NCI-H146 treated with DMSO at 0.1 percent for 48 hours (cell line): Measurements from ENCODE around the gene IRF6.

Experiments used
- DNase-seq: peaks from one replicate; lab custom pipeline; 2025; ENCODE audit not compliant: unreplicated experiment; lab: John Stamatoyannopoulos, UW

The IRF6 gene

DNA sequence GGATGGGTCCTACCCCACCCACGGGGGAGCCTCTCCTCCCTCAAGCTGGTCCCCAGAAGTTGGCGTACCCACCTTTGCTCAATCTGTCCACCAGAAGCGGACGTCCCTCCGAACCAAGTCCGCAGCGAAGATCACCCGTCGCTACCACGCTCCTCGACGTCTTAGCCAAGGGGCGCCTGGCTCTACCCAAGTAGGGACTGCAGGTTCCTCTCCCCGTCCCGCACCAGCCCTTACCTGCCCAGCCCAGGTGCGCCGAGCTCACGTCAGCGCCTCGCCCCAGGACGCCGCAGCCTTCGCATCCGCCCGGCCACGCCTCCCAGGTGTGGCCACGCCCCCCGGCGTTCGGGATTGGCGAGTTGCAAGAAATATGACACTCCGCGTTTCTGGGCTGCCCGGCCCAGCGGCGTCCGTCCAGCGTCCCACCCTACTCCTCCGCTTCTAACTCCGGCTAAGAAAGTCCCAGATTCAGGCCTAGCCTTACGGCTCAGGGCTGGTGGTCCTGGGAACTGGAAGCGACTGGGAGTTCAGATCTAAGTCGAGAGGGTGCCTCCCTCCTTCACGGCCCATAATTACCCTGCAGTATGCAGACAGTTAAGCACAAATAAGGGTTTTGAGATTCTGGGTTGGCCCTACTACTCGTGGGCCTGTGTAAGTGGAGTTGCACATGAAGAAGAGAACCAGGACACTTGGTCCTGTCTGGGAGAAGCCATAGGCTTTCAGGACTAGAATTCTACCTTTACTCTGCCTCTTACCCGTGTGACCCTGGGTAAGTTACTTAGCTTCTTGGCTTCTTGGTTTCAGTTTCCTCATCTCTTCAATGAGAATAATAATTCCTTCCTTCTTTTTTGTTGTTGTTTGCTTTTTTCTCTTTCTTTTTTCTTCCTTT lies at the start of gene IRF6:
Gene IRF6 (minus strand): TSS at position 268 of the 886 bp plus-strand sequence. CDS start 4,729 bp downstream, outside the sequence.
- DNase-seq, result peak; percentile 85

DNA sequence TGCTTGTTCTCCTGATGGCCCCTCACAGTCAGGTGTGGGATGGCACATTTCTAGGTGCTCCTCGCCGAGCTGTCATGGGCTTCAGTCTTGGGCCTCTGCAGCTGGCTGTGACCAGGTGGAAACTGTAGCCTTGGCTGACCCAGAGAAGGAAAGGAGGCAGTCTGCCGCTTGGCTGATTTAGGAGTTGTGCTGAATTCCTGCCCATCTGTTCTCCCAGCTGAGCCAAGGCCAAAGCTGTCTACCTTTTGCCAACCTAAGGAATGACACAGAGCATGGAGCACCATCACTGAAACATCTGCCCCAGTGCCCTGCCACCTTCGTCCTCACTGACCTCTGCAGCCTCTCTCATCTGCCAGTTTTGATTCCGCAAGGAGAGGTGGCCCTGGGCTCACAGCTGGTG lies 49.7 kb upstream of the IRF6 start:
- no peak for DNase-seq

DNA sequence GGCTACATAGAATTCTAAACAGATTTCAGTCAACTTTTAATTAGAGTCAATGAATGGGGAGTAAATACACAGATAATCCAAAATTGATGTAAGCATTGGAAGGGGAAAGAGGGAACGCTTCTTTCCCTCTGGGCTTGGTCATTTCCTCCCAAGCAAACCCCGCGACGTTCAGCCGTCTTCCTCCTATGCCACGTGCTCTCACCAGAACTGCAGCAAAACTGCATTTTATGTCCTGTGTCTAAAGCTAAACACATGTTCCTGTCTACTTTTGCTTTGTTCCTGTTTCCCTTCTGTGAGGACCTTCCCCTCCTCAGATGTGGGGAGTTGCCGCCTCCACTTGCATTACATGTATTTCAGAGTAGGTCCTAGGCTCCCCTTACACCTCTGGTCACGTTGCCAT lies 49.1 kb upstream of the IRF6 start:
- no peak for DNase-seq

DNA sequence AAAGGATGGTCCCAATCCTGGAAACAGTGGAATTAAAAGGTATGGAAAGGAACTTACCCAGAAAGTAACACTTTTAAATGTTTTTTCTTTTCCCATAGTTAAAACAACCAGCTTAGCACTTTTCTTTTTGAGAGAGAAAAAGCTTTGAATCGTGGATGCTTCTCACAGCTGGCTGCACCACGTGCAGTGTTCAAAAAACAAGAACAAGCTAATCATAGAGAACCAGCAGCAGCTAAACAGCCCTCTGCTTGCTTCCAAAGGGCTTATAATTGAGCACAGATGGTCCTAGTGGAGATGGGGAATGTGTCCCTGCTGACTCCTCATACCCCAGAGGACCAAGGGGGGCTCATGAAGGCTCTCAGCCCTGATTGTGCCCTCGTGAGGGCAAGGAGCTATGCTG lies 48.3 kb upstream of the IRF6 start:
- DNase-seq, result no peak

DNA sequence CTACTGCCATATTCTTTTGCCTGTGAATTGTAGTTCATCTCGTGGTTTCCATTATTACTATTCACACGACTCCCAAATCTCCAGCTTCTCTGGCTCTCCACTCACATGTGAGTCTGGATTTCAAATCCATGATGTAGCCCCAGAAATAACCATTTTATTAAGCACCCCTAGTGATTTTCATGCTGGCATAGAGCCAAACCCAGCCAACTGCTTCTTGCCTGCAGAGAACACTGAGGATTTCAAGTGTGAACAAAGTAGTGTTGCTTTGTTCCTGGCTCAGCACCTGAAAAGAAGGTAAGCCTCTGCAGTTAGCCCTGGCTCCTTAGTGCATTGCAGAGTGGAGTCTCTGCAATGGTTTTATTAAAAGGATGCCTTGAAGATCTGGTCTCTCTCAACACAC lies 47.7 kb upstream of the IRF6 start:
- no peak for DNase-seq

DNA sequence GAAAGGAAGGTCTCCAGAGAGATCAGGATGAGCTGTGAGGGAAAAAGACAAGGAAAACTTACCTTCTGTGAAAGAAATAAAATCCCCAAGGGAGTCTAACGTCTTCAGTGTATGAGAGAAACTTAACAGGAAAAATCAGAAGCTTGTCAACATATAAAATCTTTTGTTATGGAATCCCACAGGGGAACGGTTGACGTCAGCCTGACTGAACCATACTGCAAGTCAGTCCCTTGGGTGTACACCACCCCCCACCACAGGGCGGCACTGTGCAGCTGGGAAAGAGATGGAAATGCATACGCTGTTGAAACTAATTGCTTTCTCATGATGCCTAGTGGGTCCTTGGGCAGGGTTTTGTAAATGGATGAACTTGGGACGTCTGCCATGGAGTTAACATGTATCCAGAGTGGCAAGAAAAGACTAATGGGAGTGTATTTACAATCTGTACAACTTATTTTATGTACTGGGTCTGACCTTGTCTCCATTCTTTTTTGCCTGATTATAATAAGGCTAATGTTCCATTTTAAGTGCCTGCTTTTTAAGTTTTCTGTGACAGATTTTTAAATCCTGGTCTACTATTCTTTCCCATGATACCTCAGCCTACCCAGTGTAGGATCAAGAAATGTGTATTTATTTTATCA lies 44.5 kb upstream of the IRF6 start:
- peak; percentile 32 for DNase-seq

DNA sequence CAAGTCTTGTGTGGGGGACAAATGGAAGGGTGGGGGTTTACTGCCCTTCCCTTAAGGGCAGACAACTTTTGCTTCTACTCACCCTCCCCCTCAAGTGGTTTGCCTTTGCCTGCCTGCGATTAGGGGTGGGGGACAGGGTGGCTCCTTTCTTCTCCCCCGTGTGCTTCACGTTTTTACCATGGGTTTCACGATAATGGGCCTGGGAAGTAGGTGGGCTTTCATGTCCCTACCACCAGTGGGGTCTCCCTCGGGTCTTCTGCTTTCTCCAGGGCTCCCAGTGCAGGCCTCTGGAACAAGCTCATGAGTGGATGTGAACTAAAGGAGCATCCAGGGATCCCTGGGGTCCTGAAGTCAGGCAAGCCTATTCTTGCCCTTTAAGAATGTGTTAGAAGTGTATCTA lies 43.4 kb upstream of the IRF6 start:
- DNase-seq, result no peak

DNA sequence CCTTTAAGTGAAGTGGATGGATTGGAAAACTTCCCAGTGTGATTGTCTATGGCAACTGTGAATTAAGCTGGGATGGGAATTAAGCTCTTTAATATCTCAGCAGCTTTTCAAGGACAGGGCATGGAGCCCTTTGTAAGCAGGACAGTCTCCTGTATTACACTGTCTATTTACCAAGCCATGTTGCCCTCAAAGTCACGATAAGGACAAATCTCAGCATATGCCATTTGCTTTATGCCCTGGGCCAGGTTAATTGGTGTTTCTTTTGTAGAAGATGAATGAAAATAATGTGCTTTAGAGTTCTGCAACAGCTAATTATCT lies 39.4 kb upstream of the IRF6 start:
- peak; percentile 16 for DNase-seq

DNA sequence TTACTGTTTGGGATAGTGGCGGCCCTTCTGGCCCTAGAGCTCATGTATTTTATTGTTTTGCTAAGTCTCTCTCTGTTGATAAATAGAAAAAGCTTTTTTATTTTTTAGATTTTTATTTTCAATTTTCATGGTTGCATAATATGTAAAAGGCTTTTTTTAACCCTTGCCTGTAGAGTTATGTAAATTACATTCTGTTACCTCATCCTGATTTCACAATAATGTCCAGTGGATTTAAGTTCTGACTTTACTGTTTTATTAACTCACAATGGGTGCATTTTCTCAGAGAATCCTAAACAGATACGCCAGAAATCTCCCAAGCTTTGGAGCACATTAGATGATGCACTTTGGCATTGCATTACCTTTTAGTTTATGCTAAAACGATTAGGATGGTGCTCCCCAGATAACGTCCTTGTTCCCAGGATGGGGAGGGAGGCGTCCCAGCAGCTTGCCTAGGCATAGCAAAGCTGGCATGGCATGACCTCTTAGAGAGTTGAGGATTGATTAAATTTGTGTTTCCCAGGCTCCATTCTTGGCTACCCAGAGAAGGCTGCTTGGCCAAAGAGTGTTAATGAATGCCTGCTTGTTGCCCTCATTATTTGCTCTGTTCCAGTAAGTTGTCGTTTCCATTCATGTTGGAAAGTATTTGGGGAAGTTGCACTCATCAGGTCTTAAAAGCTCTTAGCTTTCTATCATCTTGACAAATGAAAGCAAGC lies 38.9 kb upstream of the IRF6 start:
- no peak for DNase-seq

DNA sequence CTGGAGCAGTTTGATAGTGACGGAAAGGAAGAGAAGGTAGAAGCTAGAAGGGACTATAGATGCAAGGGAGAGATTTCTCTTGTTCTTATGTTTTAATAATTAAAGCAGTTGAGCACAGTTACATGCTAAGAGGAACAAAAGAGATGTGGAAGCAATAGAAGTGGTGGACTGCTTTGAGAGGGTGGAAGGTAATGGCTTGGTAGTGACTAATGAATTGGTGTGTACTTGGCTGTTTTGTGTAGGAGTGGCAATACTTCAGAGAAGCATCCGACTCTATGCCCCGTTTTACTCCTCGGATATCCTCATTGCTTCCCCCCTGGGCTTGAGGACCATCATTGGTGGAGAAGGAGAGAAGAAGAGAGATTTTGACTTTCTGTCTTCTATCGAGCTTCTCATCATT lies 34.7 kb upstream of the IRF6 start:
- no peak for DNase-seq

DNA sequence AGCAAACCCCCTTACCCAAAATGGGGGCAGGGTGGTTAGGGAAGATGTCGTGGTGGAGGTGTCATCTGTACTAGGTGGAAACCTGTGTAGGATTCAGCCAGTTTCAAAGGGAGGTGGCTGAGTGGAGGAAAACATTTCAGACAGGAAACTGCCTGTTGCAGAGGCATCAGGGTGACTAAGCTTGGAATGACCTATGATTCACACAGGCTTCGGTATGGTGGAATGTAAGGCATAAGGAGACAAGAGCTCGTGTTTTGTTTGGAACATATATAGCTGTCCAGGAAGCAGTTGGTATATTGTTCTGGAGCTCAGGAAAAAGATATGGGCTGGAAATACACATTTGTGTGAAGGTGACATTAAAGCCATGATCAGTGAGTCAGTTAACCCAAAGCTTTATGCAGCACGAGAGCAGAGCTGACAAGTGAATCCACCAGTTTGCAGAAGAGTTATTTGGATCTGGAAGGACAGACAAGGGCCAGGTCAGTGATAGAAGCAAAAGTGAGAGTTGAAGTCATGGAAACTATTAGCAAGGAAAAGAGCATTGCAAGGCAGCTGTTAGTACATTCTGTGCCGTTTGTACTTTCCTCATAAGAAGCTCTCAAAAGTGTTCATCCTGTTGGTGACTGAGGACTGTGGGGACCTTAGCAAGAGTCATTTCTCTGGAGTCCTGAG lies 34.1 kb upstream of the IRF6 start:
- no peak for DNase-seq

DNA sequence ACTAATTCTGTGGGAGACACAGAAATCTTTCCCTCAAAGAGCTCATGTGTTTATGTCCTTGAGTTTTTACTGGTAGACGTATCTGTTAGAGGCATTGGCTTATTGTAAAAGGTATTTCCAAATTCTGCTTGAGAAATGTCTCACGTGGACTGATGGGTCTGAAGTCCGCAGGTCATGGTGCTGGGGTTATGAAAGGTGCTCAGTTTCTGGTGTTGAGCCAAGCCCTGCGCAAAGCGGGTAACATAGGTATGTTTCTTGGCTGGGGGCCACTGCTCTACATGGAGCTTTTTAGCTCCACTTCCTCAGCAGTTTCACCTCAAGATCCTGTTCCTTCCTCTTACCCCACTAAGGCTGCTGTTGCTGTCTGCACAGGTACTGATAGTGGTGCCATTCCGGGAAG lies 32.6 kb upstream of the IRF6 start:
- DNase-seq, result no peak

DNA sequence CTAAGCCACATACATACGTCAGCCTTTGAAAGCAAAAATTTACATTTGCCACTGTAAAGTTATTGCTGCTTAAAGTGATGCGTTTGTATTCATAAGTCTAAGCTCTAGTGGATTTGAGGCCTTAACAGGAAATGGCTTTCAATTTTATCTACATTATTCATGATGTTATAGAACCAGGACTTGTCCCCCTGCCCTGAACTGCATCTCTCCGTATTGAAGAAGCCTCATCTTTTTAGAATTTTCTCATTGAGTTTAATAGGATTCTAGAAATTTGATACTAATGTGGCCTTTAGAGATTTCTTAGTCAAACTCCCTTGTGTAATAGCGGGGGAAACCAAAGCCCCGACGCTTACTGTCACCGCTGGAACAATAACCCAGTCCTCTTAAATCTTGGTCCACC lies 31.7 kb upstream of the IRF6 start:
- DNase-seq, result no peak

DNA sequence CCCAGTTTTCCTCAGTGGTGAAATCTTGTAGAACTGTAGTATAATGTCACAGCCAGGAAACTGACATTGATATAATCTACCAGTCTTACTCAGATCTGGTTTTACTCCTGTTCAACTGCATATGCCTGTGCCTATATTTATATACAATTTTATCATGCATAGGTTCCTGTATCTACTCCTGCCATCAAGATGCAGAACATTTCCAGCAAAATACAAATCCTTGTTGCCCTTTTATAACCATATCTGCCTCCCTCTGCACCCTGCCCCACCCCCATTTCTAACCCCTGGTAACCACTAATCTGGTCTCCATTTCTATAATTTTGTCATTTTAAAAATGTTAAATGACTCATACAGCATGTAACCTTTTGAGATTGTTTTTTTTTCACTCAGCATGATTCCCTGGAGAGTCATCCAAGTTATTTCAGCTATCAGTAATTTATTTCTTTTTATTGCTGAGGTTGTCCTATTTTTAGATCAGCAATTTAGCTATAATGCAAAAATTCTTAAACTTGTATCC lies 29.9 kb upstream of the IRF6 start:
- DNase-seq, result no peak

DNA sequence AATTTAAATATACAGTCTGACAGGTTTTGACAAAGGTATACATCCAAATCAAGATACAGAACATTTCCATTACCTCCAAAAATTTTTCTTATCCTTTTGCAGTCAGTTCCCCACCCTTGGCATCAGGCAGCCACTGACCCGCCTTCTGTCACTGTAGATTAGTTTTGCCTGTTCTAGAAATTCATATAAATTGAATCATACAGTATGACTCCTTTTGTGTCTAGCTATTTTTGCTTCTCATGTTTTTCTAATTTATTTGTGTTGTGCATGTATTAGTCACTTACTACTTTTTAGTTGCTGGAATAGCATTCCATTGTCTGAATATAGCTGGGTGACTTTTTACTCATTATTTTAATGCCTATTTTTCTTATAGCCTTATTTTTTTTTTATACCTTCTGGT lies 25.7 kb upstream of the IRF6 start:
- no peak for DNase-seq

DNA sequence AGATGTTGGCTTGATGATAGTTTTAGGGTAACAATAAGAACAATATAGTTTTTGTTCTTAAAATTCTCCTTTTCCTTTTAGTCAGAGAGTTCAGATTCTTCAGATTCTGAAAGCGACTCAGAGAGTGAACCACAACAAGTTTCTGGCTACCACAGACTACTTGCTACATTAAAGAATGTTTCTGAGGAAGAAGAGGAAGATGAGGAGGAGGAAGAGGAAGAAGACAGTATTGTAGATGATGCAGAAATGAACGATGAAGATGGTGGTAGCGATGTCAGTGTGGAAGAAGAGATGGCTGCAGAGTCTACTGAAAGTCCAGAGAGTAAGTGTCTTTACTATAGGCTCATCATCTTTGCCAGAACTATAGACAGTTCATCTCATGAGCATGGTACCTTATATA lies 24.8 kb upstream of the IRF6 start:
- DNase-seq, result no peak

DNA sequence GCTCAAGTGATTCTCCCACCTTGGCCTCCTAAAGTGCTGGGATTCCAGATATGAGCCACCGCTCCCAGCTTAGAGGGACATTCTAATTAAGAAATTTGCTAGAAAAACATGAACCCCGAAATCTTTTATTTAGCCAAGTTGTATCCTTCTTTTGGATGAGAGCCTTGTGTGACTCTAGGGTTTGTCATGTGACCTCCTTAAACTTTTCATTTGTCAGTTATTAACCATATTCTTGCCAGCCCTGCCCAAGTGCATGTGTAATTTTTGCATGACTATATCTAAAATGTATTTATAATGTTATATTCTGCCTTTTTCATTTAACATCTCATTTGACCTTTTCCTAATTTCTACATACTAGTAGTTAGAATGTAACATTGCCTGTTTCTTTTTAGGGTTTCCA lies 23.8 kb upstream of the IRF6 start:
- no peak for DNase-seq

DNA sequence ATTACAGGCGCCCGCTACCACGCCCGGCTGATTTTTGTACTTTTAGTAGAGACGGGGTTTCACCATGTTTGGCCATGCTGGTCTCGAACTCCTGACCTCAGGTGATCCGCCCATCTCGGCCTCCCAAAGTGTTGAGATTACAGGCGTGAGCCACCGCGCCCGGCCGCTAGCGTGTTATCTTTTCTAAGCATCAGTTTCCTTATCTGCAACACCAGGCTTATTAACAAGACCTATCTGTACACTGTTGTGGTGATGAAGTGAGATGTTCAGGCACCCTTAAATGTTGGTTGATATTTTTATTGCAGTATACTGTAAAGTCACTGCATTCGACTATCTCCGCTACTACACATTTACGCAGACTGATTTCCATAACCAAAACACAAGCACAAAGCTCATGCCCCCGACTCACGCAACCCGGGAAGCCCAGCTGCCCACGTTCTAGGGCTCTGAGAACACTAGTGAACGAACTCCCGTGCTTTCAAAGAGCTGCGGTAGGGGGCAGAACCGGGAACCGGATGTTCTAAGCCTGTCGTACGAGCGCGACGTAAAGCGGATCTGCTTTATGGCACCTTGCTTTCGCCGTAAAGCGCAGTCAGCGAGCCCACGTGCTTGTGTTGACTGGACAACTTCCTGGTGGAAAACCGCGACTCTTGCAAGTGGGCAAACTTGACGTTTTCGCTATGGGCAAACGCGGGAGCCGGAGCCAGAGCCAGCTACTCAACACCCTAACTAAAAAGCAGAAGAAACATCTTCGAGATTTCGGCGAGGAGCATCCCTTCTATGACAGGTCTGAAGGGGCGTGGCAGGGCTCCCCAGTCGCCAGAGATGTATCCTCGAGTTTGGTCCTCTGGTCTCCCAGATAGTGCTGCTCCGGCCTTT lies 21.7 kb upstream of the IRF6 start, which contains the start of gene UTP25:
Gene UTP25 (plus strand): TSS at position 589 of the 879 bp plus-strand sequence. CDS start 92 bp downstream, at position 681.
- DNase-seq, result peak; percentile 92

DNA sequence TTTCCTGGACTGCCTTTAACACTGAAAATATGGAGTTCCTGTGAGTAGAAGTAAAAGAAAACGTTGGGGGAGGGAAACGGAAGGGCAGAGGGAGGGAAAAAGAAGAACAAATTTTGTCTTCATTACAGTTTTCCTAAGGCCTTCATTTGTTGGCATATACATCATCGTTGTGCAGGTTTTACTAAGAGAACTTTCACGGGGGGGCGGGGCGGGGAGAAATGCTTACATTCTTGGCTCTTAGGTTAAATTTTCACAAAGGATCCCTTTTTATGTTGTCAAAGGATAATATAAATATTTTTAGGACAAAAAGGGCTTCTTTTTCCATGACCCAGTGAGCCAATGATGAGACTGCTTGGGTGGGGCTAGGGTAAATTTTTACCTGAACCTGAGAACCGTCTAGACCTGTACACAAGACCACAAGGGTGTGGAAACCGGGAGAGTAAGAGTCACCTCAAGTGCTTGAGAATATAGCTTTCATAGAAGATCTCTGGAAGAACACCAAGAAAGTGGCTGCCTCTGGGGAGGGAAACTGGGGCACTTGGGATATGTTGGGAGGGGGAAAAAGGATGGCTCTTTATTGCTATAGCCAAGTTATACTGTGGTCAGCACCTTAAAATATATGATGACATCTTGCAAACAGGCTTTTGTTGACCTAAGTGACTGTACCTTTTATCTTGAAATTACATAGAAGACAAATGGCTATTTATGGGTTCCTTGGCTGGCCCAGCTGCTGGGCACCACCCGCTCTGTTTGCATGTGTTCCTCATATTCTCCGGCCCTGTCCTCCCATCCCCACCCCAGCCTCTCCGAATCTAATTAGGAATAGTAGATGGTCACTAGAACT lies 19.9 kb upstream of the IRF6 start:
- no peak for DNase-seq
